ENCODE measurements around the gene UBL7.

GRCh38 chr15:74482661-74483060, 21.7 kb upstream of the UBL7 start:
- no peak; the same call in 1 of the 2 replicates for TF ChIP-seq CTCF (IDR thresholded peaks at IDR 0.05; ENCODE audit: low read length)
- no peak for TF ChIP-seq EZH2phosphoT487 (IDR thresholded peaks at IDR 0.05; ENCODE audit: low read length)
- TF ChIP-seq EZH2 (optimal IDR thresholded peaks at IDR 0.05; ENCODE audit: low read depth, low read length) = no peak

Data from MM.1S (cell line).